OCI-LY3 (cell line): ENCODE measurements around the gene OR10H4.
"Not testable (repeated sequence)": the region's sequence is repeated elsewhere in the genome, so short reads cannot be mapped to it uniquely, and the experiment has no call there.

Experiments
- H2AFZ ChIP-seq: fragments of 200-600, 300-600 bp; shearing (Covaris generic); 2 replicates; pipeline ENCODE4 v1.6.0; 2014; ENCODE audit warnings: antibody characterized with exemption, low read depth, low read length
- H3K27ac ChIP-seq: fragments of 200-600, 300-600 bp; sonication (generic); 2 replicates; pipeline ENCODE4 v1.5.1; 2014; ENCODE audit warnings: mild to moderate bottlenecking, low read length, moderate library complexity, mixed read lengths
- H3K27me3 ChIP-seq: fragments of 200-600, 300-600 bp; sonication (generic); 2 replicates; pipeline ENCODE4 v1.6.1; 2014; ENCODE audit warnings: low read depth, low read length, mixed read lengths
- H3K36me3 ChIP-seq: fragments of 200-600, 300-600 bp; sonication (generic); replicated peaks from 2 replicates; pipeline ENCODE3; 2014; ENCODE audit warnings: low read depth, low read length, mixed read lengths
- H3K4me1 ChIP-seq: fragments of 300-600, 200-600 bp; sonication (generic); 2 replicates; pipeline ENCODE4 v1.6.1; 2014; ENCODE audit warnings: low read length, mixed read lengths
- H3K4me2 ChIP-seq: fragments of 200-600, 300-600 bp; sonication (generic); 2 replicates; pipeline ENCODE4 v1.6.1; 2014; ENCODE audit warnings: low read length, mixed read lengths
- H3K4me3 ChIP-seq: fragments of 300-600, 200-600 bp; sonication (generic); 2 replicates; pipeline ENCODE4 v1.5.1; 2014; ENCODE audit warnings: antibody characterized with exemption, mild to moderate bottlenecking, low read length, moderate library complexity
- H3K79me2 ChIP-seq: fragments of 300-600, 200-600 bp; shearing (Covaris generic); 2 replicates; pipeline ENCODE4 v1.6.1; 2014; ENCODE audit warnings: mild to moderate bottlenecking, low read length, mixed read lengths
- H3K9ac ChIP-seq: fragments of 300-600, 200-600 bp; shearing (Covaris generic); 2 replicates; pipeline ENCODE4 v1.6.0; 2014; ENCODE audit warnings: mild to moderate bottlenecking, low read length, moderate library complexity
- H3K9me3 ChIP-seq: fragments of 200-600, 300-600 bp; shearing (Covaris generic); 2 replicates; pipeline ENCODE4 v1.6.1; 2014; ENCODE audit warnings: low read length, mixed read lengths; ENCODE audit not compliant: insufficient read depth
- H4K20me1 ChIP-seq: fragments of 200-600, 300-600 bp; sonication (generic); 2 replicates; pipeline ENCODE4 v1.6.1; 2016; ENCODE audit warnings: low read length, mixed read lengths; ENCODE audit not compliant: insufficient read depth
- EZH2phosphoT487 ChIP-seq: fragments of 200-600 bp; shearing (Covaris generic); IDR thresholded peaks from 2 replicates; pipeline ENCODE4 v1.6.1; 2018; ENCODE audit warnings: antibody characterized with exemption, mixed run types, low read depth
- TF ChIP-seq, protein P1 (sequence below): fragments of 200-600, 300-600 bp; sonication (generic); IDR thresholded peaks from 2 replicates; pipeline ENCODE4 v1.5.1; 2014; ENCODE audit warnings: antibody characterized with exemption, low read length, low read depth

The OR10H4 gene, protein sequence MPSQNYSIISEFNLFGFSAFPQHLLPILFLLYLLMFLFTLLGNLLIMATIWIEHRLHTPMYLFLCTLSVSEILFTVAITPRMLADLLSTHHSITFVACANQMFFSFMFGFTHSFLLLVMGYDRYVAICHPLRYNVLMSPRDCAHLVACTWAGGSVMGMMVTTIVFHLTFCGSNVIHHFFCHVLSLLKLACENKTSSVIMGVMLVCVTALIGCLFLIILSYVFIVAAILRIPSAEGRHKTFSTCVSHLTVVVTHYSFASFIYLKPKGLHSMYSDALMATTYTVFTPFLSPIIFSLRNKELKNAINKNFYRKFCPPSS

DNA sequence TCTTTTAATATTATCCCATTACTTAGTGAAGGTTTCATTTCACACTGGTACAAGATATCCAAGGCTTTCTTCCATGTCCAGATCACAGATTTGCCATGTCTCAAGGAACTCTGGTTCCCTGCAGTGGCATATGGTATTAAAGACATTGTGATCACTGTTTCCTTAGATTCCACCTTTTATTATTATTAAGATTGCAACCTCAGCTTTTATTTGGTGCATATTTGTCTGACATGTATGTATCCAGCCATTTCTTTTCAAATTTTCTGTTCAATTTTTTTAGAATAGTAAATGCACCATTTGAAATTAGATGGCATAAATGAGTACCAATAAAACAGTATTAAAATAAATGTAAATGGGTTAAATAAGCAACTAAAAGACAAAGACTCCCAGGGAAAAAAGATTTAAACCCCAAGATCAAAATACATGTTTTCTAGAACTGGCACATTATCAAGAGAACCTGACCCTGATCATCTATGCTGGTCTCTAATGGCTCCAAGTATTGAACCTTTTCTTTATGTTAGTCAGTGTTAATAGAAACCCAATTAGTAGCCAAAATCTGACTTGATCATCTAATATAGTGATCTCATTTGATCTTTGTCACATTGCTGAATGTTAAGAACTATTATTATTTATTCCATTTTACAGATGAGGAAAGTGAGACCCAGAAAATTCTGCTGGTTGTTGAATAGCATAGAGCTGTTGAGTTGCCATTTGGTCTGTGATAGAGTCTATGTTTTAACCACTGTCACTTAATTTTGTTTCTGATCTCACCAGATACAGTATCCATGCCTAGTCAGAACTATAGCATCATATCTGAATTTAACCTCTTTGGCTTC is at the start of gene OR10H4:
Gene OR10H4 (plus strand): TSS at position 786 of the 836 bp plus-strand sequence. CDS start 0 bp downstream, at position 786.
- H3K4me3 ChIP-seq, result no peak within 1 kb of the TSS
- TF ChIP-seq, protein P1, sequence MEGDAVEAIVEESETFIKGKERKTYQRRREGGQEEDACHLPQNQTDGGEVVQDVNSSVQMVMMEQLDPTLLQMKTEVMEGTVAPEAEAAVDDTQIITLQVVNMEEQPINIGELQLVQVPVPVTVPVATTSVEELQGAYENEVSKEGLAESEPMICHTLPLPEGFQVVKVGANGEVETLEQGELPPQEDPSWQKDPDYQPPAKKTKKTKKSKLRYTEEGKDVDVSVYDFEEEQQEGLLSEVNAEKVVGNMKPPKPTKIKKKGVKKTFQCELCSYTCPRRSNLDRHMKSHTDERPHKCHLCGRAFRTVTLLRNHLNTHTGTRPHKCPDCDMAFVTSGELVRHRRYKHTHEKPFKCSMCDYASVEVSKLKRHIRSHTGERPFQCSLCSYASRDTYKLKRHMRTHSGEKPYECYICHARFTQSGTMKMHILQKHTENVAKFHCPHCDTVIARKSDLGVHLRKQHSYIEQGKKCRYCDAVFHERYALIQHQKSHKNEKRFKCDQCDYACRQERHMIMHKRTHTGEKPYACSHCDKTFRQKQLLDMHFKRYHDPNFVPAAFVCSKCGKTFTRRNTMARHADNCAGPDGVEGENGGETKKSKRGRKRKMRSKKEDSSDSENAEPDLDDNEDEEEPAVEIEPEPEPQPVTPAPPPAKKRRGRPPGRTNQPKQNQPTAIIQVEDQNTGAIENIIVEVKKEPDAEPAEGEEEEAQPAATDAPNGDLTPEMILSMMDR, result no peak
- no peaks in the 10 kb centered on the region for H3K79me2 ChIP-seq
- no peak within 1 kb of the TSS for H2AFZ ChIP-seq
- no peaks in the 10 kb centered on the region for H3K36me3 ChIP-seq
- no peaks in the 10 kb centered on the region for H3K9me3 ChIP-seq
- H3K27ac ChIP-seq, result no peak within 1 kb of the TSS
- no peak within 1 kb of the TSS for H3K9ac ChIP-seq
- peaks cover 29% of the 10 kb centered on the region for H3K27me3 ChIP-seq
- H4K20me1 ChIP-seq, result no peaks in the 10 kb centered on the region
- H3K4me2 ChIP-seq, result no peak within 1 kb of the TSS
- no peaks in the 10 kb centered on the region for H3K4me1 ChIP-seq

DNA sequence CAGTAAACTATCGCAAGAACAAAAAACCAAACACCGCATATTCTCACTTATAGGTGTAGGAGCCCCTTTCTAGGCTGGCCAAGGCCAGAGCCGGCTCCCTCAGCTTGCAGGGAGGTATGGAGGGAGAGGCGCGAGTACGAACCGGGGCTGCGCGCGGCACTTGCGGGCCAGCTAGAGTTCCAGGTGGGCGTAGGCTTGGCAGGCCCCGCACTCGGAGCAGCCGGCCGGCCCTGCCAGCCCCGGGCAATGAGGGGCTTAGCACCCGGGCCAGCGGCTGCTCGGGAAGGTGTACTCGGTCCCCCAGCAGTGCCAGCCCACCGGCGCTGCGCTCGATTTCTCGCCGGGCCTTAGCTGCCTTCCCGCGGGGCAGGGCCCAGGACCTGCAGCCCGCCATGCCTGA is 49.2 kb upstream of the OR10H4 start:
- not testable (repeated sequence) for H3K9me3 ChIP-seq, H2AFZ ChIP-seq, H3K79me2 ChIP-seq, H3K9ac ChIP-seq, H3K4me1 ChIP-seq, H3K4me2 ChIP-seq, H3K36me3 ChIP-seq, H3K4me3 ChIP-seq, H4K20me1 ChIP-seq, H3K27me3 ChIP-seq, H3K27ac ChIP-seq

DNA sequence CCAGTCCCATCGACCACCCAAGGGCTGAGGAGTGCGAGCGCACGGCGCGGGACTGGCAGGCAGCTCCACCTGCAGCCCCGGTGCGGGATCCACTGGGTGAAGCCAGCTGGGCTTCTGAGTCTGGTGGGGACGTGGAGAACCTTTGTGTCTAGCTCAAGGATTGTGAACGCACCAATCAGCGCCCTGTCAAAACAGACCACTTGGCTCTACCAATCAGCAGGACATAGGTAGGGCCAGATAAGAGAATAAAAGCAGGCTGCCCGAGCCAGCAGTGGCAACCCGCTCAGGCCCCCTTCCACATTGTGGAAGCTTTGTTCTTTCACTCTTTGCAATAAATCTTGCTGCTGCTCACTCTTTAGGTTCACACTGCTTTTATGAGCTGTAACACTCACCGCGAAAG is 48.8 kb upstream of the OR10H4 start:
- not testable (repeated sequence) for H3K36me3 ChIP-seq, H3K9me3 ChIP-seq, H3K9ac ChIP-seq, H3K4me3 ChIP-seq, H2AFZ ChIP-seq, H3K27ac ChIP-seq, H3K79me2 ChIP-seq, H3K4me2 ChIP-seq, H3K27me3 ChIP-seq, H3K4me1 ChIP-seq, H4K20me1 ChIP-seq

DNA sequence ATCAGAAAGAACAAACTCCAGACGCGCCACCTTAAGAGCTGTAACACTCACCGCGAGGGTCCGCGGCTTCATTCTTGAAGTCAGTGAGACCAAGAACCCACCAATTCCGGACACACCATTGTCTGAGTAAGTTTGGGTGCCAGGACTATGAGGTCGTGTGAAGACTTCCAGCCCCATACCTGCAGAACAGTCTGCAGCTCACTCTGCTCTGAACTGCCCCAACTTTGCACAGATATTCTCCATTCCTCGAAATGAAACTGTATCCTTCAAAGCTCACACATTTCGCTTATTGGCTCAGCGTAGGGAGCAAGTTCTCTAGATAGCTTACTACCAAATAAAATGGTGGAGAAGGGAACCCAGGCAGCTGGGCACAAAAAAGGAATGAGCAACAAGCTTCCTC is 48.3 kb upstream of the OR10H4 start:
- Histone ChIP-seq H3K27me3 (0 out of 2 replicates have a peak, but pooled peaks cover 3% of the 10 kb centered on the region), H3K4me1 (no peaks in the 10 kb centered on the region), H4K20me1 (no peaks in the 10 kb centered on the region), H3K27ac (no peak overlapping the region), H3K36me3 (no peaks in the 10 kb centered on the region), H3K4me2 (no peak overlapping the region), H3K79me2 (no peaks in the 10 kb centered on the region), H3K4me3 (no peak overlapping the region), H2AFZ (no peak overlapping the region), H3K9me3 (no peaks in the 10 kb centered on the region), H3K9ac (no peak overlapping the region)
- TF ChIP-seq EZH2phosphoT487, result no peak
- TF ChIP-seq, protein P1, result no peak

DNA sequence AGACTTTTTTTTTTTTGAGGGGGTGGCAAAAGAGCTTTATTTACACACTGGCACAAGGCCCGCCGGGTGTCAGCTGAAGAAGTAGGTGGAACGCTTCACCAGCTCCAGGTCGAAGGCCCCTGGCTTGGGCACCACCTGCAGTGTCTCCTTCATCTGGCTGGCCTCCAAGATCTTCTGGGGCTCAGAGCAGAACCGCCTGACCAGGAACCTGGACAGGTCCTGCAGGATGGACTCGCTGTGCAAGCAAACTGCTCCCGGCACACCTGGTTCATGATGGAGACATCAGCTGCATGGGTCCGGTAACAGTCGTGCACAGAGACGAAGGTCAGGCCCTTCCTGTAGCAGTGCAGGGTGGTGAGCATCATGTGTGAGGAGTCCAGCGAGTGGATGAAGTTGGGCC is 46.6 kb upstream of the OR10H4 start:
- H3K36me3 ChIP-seq, result no peaks in the 10 kb centered on the region
- no peaks in the 10 kb centered on the region for H3K79me2 ChIP-seq
- 0 out of 2 replicates have a peak, but pooled peaks cover 3% of the 10 kb centered on the region for H3K27me3 ChIP-seq
- H3K9me3 ChIP-seq, result no peaks in the 10 kb centered on the region
- TF ChIP-seq, protein P1, result no peak
- TF ChIP-seq EZH2phosphoT487, result no peak
- H3K27ac ChIP-seq, result no peak overlapping the region
- no peak overlapping the region for H3K9ac ChIP-seq
- no peaks in the 10 kb centered on the region for H3K4me1 ChIP-seq
- H4K20me1 ChIP-seq, result no peaks in the 10 kb centered on the region
- H2AFZ ChIP-seq, result no peak overlapping the region
- H3K4me3 ChIP-seq, result no peak overlapping the region
- no peak overlapping the region for H3K4me2 ChIP-seq

DNA sequence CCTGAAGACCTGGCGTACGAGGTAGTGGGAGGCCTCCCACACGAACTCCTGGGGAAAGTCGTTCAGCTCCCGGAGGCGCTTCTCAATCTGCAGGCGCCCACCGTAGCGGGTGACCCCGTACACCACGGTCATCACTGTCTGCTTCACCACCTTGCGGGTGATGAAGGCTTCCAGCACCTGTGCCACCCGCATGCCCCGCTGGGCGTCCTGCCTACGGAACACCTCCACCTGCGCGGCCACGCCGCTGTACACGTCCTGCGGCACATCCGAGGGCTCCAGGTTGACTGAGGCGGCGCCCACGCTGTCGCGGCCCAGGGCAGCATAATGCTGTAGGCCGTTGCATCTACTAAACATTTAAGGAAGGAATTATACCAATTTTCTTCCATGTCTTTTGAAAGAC is 45.9 kb upstream of the OR10H4 start:
- H3K36me3 ChIP-seq, H3K4me1 ChIP-seq, H4K20me1 ChIP-seq, H2AFZ ChIP-seq, H3K79me2 ChIP-seq, H3K9ac ChIP-seq, H3K4me3 ChIP-seq, H3K27ac ChIP-seq, H3K4me2 ChIP-seq, H3K9me3 ChIP-seq, H3K27me3 ChIP-seq: not testable (repeated sequence)
